T-helper 1 cell treated with Interleukin-12 subunit alpha and Interleukin-12 subunit beta and Interleukin-4 antibody, amounts not matched to agents 30 μg/mL and 1 μg/mL, for 36 hours (primary cell): ENCODE measurements around the gene CRTC1.

Source experiments
- H3K27ac Mint-ChIP-seq: one replicate; pipeline ENCODE4 v1.8.0; 2021; ENCODE audit warnings: mild to moderate bottlenecking, mixed read lengths
- H3K27me3 Mint-ChIP-seq: one replicate; pipeline ENCODE4 v1.8.0; 2021; ENCODE audit warnings: low read depth, mixed read lengths
- H3K36me3 Mint-ChIP-seq: one replicate; pipeline ENCODE4 v1.8.0; 2021; ENCODE audit warnings: low read depth, mixed read lengths
- H3K4me1 Mint-ChIP-seq: one replicate; pipeline ENCODE4 v1.8.0; 2021; ENCODE audit warnings: low read depth, mixed read lengths
- H3K4me3 Mint-ChIP-seq: one replicate; pipeline ENCODE4 v1.8.0; 2021; ENCODE audit warnings: mild to moderate bottlenecking, moderate library complexity, mixed read lengths
- H3K9me3 Mint-ChIP-seq: one replicate; pipeline ENCODE4 v1.8.0; 2021; ENCODE audit warnings: mixed read lengths

Gene CRTC1

DNA sequence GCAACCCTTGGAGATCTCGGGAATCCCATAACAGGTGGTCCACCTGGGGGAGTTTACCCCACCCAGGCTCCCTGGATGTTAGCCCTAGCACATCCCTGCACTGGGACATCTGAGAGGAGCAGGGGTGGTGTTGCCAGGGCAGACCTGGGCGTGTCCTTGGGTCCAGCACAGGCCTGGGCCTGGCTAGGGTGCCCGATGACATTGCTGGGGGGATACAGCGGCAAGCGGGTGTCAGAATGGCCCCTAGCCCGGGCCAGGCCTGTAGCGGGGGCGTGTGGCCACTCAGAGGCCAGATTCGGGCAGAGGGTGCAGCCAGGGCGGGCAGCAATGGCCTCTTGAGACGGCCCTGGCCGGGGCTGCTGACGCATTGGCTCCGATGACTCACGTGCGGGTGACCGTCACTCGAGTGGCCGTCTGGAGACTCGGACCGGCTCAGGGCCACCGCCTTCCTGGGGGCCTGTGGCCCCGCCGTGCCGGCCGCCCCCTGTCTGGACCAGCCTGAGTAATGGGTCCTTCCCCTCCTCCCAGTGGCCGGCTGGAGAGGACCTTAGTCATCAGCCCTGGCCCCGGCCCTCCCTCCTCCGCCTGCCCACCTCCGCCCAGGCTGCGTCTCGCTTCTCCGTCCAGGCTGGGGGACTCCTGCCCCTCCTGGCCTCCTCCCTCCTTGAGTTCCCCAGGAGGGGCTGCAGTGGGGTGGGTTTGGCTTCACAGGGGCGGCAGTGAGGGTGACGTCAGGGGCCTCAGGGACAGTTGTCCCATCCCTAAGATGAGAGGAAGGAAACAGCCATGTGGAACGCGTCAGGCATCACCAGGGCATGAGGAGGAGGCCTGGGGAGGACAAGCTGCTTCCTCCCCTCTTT is 23.2 kb upstream of the CRTC1 start:
- Mint-ChIP-seq H3K27ac (no peak overlapping the region), H3K4me1 (peaks cover 3% of the 10 kb centered on the region), H3K4me3 (no peak overlapping the region), H3K36me3 (no peaks in the 10 kb centered on the region), H3K9me3 (no peaks in the 10 kb centered on the region), H3K27me3 (no peaks in the 10 kb centered on the region)

GRCh38 chr19:18660939-18661670 is 22.4 kb upstream of the CRTC1 start:
- no peak overlapping the region for H3K27ac Mint-ChIP-seq
- no peaks in the 10 kb centered on the region for H3K27me3 Mint-ChIP-seq
- H3K4me3 Mint-ChIP-seq = no peak overlapping the region
- H3K9me3 Mint-ChIP-seq = no peaks in the 10 kb centered on the region
- H3K36me3 Mint-ChIP-seq = no peaks in the 10 kb centered on the region
- peaks cover 3% of the 10 kb centered on the region for H3K4me1 Mint-ChIP-seq

DNA sequence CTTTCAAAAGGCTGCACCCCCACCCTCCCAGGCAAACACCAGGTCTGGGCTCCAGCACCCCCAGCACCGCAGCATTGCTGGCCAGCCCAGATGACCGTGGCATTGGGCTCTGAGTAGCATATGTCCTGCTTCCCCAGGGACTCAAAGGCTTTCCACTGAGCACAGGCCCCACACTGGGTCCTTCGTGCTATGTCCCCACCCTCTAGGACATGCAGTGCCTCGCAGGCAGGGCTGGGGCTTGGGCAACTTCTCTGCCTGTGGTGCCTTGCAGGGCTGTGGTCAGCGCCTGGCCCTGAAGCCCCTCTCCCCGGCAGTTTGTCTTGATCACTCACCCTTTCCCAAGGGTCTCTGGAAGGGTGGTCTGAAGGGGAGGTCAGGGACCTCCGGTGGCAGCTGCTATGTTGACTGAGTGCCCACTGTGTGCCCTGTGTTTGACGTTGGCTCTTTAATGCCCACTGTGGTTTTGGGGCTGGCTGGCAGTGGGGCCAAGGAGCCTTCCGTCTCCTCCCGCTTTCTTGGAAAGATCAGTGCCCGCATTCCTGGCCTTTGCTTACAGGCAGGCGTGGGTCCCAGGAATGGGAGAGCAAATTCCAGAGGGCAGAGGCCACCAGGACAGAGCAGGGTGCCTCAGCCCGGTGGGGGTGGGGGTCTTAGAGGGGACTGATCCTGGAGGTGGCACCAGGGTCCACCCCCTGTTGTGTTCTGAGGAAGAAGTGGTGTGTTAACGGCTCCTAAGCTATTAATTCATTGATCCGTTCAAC is 20.3 kb upstream of the CRTC1 start:
- no peaks in the 10 kb centered on the region for H3K27me3 Mint-ChIP-seq
- no peaks in the 10 kb centered on the region for H3K9me3 Mint-ChIP-seq
- no peaks in the 10 kb centered on the region for H3K36me3 Mint-ChIP-seq
- H3K27ac Mint-ChIP-seq = no peak overlapping the region
- H3K4me1 Mint-ChIP-seq = peaks cover 3% of the 10 kb centered on the region
- H3K4me3 Mint-ChIP-seq = no peak overlapping the region

DNA sequence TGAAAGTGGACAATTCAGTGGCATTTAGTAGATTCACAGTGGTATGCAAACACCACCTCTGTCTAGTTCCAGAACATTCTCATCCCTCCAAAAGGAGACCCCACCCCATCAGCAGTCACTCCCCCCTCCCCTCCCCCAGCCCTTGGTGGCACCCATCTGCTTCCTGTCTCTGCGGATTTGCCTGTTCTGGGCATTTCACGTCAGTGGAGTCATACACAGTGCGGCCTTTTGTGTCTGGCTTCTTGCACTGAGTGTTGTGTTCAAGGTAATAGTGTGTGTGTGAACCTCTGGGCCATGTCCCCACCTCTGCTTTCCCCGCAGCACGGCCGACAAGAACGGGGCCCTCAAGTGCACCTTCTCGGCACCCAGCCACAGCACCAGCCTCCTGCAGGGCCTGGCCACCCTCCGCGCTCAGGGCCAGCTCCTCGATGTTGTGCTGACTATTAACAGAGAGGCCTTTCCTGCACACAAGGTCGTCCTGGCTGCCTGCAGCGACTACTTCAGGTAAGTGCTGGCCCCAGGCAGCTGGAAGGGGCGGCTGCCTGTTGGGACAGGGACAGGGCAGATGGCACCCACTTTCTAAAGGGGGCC is 19.4 kb upstream of the CRTC1 start:
- H3K27me3 Mint-ChIP-seq = no peaks in the 10 kb centered on the region
- peaks cover 3% of the 10 kb centered on the region for H3K4me1 Mint-ChIP-seq
- H3K36me3 Mint-ChIP-seq = no peaks in the 10 kb centered on the region
- H3K4me3 Mint-ChIP-seq = no peak overlapping the region
- no peaks in the 10 kb centered on the region for H3K9me3 Mint-ChIP-seq
- H3K27ac Mint-ChIP-seq = no peak overlapping the region

- Mint-ChIP-seq H3K27me3 (no peaks in the 10 kb centered on the region), H3K27ac (no peak overlapping the region), H3K36me3 (peaks cover 3% of the 10 kb centered on the region)
Observed at GRCh38 chr19:18665771-18666202, 17.7 kb upstream of the CRTC1 start.

DNA sequence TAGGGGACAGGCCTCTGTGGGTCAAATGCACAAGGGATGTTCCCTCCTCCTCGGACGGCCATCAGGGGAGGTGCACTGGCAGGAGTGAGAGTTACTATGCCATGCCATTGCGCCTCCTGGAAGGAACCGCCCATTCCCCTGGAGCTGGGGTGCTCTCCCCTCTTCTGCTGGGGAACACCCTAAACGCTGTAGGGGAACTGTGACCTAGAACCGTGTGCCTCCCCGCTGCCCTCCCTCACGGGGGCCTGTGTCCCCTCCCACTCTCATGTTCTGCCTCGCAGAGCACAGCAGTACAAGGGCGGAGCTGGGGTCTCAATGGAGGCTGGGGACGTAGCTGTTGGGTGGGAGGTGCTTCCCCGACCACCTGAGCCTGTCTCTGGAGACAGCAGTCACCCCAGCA is 17.2 kb upstream of the CRTC1 start:
- peaks cover 3% of the 10 kb centered on the region for H3K36me3 Mint-ChIP-seq
- no peaks in the 10 kb centered on the region for H3K27me3 Mint-ChIP-seq
- H3K4me1 Mint-ChIP-seq = peaks cover 3% of the 10 kb centered on the region
- no peaks in the 10 kb centered on the region for H3K9me3 Mint-ChIP-seq
- H3K27ac Mint-ChIP-seq = no peak overlapping the region
- H3K4me3 Mint-ChIP-seq = no peak overlapping the region

More at GRCh38 chr19:18665771-18666202, 17.7 kb upstream of the CRTC1 start:
- Mint-ChIP-seq H3K9me3 (no peaks in the 10 kb centered on the region), H3K4me3 (no peak overlapping the region), H3K4me1 (peaks cover 3% of the 10 kb centered on the region)

GRCh38 chr19:18666784-18667183 is 16.7 kb upstream of the CRTC1 start:
- no peaks in the 10 kb centered on the region for H3K9me3 Mint-ChIP-seq
- peaks cover 3% of the 10 kb centered on the region for H3K4me1 Mint-ChIP-seq
- no peak overlapping the region for H3K4me3 Mint-ChIP-seq
- no peak overlapping the region for H3K27ac Mint-ChIP-seq
- H3K27me3 Mint-ChIP-seq = no peaks in the 10 kb centered on the region
- peaks cover 3% of the 10 kb centered on the region for H3K36me3 Mint-ChIP-seq

DNA sequence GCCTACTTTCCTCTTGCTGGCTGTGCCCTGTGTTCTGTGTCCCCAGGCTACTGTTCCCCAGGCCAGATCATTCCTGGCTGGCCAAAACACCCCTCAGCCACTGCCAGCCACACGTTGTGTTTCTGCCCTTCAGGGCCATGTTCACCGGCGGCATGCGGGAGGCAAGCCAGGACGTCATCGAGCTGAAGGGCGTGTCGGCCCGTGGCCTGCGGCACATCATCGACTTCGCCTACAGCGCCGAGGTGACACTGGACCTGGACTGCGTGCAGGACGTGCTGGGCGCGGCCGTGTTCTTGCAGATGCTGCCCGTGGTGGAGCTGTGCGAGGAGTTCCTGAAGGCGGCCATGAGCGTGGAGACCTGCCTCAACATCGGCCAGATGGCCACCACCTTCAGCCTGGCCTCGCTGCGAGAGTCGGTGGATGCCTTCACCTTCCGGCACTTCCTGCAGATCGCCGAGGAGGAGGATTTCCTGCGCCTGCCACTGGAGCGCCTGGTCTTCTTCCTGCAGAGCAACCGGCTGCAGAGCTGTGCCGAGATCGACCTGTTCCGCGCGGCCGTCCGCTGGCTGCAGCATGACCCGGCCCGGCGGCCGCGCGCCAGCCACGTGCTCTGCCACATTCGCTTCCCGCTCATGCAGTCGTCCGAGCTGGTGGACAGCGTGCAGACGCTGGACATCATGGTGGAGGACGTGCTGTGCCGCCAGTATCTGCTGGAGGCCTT is 15.8 kb upstream of the CRTC1 start:
- H3K9me3 Mint-ChIP-seq = no peaks in the 10 kb centered on the region
- H3K4me1 Mint-ChIP-seq = peaks cover 3% of the 10 kb centered on the region
- no peak overlapping the region for H3K27ac Mint-ChIP-seq
- H3K4me3 Mint-ChIP-seq = no peak overlapping the region
- H3K27me3 Mint-ChIP-seq = no peaks in the 10 kb centered on the region
- H3K36me3 Mint-ChIP-seq = peaks cover 3% of the 10 kb centered on the region

- no peak overlapping the region for H3K27ac Mint-ChIP-seq
- H3K27me3 Mint-ChIP-seq = no peaks in the 10 kb centered on the region
Observed at GRCh38 chr19:18668252-18668631, 15.2 kb upstream of the CRTC1 start.

GRCh38 chr19:18668744-18669523 is 14.5 kb upstream of the CRTC1 start:
- Mint-ChIP-seq H3K36me3 (peaks cover 3% of the 10 kb centered on the region), H3K9me3 (no peaks in the 10 kb centered on the region), H3K27me3 (no peaks in the 10 kb centered on the region), H3K4me1 (no peaks in the 10 kb centered on the region), H3K27ac (no peak overlapping the region), H3K4me3 (no peak overlapping the region)

More at GRCh38 chr19:18668252-18668631, 15.2 kb upstream of the CRTC1 start:
- H3K4me1 Mint-ChIP-seq = peaks cover 2% of the 10 kb centered on the region
- peaks cover 3% of the 10 kb centered on the region for H3K36me3 Mint-ChIP-seq
- H3K9me3 Mint-ChIP-seq = no peaks in the 10 kb centered on the region
- no peak overlapping the region for H3K4me3 Mint-ChIP-seq

GRCh38 chr19:18669524-18669817 is 14.0 kb upstream of the CRTC1 start:
- Mint-ChIP-seq H3K36me3 (peaks cover 3% of the 10 kb centered on the region), H3K27me3 (no peaks in the 10 kb centered on the region), H3K9me3 (no peaks in the 10 kb centered on the region), H3K4me1 (no peaks in the 10 kb centered on the region), H3K27ac (no peak overlapping the region), H3K4me3 (no peak overlapping the region)

DNA sequence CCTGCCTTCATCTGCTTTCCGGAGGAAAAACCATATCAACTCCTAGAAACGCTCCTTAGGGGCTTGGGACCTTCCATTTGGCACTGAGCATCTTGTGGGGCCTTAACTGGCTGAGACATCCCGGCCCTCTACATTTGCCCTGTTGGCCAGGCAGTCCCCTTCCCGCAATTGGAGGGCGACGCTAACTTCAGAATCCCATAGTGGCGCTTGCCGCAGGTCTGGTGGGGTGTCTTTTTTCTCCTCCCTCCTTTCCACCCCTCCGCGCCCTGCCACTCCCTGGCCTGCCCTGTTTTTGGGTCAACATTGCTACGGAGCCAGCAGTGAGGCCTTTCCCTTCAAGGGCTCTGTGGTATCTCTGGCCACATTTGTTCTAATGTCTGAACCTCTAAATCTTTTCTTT is 13.6 kb upstream of the CRTC1 start:
- H3K27ac Mint-ChIP-seq = no peak overlapping the region
- H3K9me3 Mint-ChIP-seq = no peaks in the 10 kb centered on the region
- H3K4me1 Mint-ChIP-seq = no peaks in the 10 kb centered on the region
- H3K4me3 Mint-ChIP-seq = no peak overlapping the region
- peaks cover 3% of the 10 kb centered on the region for H3K36me3 Mint-ChIP-seq
- no peaks in the 10 kb centered on the region for H3K27me3 Mint-ChIP-seq

GRCh38 chr19:18670312-18670711 is 13.2 kb upstream of the CRTC1 start:
- Mint-ChIP-seq H3K9me3 (no peaks in the 10 kb centered on the region), H3K4me3 (no peak overlapping the region), H3K4me1 (no peaks in the 10 kb centered on the region), H3K36me3 (peaks cover 3% of the 10 kb centered on the region), H3K27me3 (no peaks in the 10 kb centered on the region), H3K27ac (no peak overlapping the region)
